ENCODE measurements around the gene PCGF3.
"Not testable (repeated sequence)": the region's sequence is repeated elsewhere in the genome, so short reads cannot be mapped to it uniquely, and the experiment has no call there.

The PCGF3 gene

GRCh38 chr4:723751-724530 is 18.3 kb downstream of the PCGF3 start:
- DNase-seq (ENCODE audit: low read depth in 2 of 2) = no peak

- DNase-seq (ENCODE audit: low read depth in 2 of 2) = no peak
Observed at GRCh38 chr4:725391-726234, 20.0 kb downstream of the PCGF3 start.

DNA sequence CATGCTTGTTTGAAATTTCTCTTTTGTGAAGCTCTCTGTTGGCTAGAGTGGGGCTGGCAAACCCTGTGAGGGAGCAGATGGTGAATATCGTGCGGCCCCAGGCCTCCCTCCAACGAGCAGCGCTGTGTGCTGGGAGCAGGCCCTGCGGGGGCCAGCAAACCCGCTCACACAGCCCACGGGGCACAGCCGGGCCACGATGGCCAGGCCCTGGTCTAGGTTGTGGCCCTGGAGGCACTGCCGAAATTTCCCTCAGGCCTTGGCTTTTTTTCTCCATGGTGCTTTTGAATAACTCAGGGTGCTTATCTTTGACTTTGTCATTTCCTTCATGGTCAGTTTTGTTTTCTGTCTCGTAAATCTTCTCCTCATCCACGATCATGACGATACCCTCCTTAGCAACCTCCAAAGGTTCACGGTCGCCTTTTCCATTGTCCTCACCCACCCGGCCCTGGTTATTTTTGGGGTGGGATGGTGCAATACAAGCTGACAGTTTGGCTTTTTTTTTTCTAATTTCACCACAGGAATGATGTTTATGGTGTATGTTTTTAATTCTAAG is 20.7 kb downstream of the PCGF3 start:
- DNase-seq (ENCODE audit: low read depth in 2 of 2) = no peak

DNA sequence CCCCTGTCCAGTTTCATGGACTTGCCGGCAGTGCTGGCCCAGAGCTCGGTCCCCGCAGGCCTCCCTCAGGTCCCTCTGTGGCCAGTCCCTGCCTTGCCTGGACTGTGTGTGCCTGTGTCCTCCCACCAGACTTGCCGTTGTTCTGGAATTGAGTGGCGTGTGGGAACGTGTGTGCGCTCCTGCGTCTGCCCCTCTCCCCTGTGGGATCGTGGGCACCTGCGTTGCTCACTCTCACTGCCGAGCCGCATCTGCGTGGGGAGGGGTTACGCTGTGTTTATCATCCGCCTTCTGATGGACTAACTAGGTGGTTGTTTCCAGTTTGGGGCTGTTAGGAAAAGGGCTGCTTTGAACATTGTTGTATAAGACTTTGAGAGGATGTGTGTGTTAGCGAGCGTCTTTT is 21.2 kb downstream of the PCGF3 start:
- no peak for DNase-seq (ENCODE audit: low read depth in 2 of 2)

DNA sequence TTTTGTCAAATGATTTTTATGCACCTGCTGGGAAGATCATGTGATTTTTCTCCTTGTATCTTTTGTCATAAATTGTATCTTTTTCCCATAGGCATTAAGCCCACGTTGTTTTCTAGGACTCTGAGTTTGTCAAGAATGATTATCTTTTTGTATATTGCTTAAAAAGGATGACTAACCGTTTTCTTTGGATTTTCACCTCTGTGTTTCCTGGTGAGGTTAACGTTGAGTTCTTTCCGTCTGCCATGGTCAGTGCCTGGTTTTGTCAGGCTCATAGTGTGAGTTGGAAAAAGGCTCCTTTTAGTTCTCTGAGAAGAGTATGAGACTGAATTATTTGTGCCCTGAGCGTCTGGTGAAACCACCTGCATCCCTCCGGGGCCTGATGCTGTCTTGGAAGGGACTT is 21.9 kb downstream of the PCGF3 start:
- no peak for DNase-seq (ENCODE audit: low read depth in 2 of 2)

- no peak for DNase-seq (ENCODE audit: low read depth in 2 of 2)
Observed at GRCh38 chr4:729336-730315, 24.0 kb downstream of the PCGF3 start.

GRCh38 chr4:730511-730910 is 24.9 kb downstream of the PCGF3 start:
- no peak for DNase-seq (ENCODE audit: low read depth in 2 of 2)

DNA sequence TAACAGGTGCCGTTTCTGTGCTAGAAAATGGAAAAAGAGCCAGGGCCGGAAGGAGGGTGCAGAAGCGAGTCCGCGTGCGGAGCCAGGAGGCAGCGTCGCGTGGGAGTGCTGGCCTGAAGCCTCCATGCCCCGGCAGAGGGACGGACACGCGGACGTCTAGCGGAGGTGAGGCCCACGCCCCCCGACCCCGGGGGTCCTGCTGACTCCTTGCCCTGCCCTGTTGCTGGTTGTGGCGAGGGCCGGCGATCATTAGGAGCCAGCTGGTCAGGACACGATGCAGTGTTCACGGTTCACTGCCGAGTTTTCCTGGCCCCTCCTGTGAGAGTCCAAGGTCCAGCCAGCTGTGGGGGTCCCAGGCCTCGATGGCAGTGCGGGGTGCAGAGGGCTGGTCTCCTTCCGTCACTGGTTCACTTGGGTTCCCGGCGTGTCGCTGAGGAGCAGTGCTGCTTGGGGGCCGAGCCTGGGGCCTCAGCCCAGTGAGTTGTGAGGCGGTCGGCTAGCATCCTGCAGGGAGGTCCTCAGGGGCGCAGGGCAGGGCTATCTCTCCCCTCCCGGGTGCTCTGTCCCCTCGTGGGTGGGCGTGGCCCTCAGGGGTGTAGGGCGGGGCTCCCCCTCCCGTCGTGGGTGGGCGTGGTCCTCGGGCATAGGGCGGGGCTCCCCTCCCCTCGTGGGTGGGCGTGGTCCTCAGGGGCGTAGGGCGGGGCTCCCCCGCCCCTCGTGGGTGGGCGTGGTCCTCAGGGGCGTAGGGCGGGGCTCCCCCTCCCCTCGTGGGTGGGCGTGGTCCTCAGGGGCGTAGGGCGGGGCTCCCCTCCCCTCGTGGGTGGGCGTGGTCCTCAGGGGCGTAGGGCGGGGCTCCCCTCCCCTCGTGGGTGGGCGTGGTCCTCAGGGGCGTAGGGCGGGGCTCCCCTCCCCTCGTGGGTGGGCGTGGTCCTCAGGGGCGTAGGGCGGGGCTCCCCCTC is 25.6 kb downstream of the PCGF3 start:
- DNase-seq (ENCODE audit: low read depth in 2 of 2) = not testable (repeated sequence)

DNA sequence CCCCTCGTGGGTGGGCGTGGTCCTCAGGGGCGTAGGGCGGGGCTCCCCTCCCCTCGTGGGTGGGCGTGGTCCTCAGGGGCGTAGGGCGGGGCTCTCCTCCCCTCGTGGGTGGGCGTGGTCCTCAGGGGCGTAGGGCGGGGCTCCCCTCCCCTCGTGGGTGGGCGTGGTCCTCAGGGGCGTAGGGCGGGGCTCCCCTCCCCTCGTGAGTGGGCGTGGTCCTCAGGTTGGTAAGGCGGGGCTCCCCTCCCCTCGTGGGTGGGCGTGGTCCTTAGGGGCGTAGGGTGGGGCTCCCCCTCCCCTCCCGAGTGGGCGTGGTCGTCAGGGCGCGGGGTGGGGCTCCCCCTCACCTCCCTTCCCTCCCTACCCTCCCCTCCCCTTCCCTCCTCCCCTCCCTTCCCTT is 26.3 kb downstream of the PCGF3 start:
- not testable (repeated sequence) for DNase-seq (ENCODE audit: low read depth in 2 of 2)

- no peak for DNase-seq (ENCODE audit: low read depth in 2 of 2)
Observed at GRCh38 chr4:732486-732885, 26.9 kb downstream of the PCGF3 start.

- no peak for DNase-seq (ENCODE audit: low read depth in 2 of 2)
Observed at GRCh38 chr4:732911-733630, 27.4 kb downstream of the PCGF3 start.

DNA sequence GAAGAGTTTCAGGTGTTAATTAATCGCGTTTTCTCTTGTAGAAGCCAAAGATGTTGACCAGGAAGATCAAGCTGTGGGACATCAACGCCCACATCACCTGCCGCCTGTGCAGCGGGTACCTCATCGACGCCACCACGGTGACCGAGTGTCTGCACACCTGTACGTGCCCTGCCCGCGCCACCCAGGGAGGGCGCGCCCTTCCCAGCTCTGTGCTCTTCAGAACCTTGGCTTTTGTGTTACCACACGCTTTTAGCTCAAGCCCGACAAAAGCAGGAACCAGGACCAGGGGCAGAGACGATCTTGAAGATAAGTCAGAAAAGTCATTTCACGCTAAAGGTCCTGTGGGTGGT is 28.0 kb downstream of the PCGF3 start:
- no peak for DNase-seq (ENCODE audit: low read depth in 2 of 2)

DNA sequence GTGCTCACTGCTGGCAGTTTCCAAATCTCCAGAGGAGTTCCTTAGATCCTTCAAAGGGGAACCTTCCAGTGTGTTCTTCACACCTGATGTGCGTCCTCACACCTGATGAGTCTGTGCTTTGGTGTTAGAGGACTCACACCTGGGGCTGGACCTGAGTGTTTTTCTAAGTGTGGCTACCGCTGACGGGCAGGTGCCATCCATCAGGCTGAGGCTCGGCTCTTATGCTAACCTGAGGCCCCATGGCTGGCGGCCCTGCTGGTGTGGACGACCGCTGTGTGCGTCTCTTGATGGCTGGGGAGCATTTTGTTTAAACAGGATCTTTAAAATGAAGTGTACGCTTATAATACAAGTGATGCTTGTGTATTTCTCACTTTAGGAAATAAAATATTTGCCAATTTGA is 28.4 kb downstream of the PCGF3 start:
- no peak for DNase-seq (ENCODE audit: low read depth in 2 of 2)

DNA sequence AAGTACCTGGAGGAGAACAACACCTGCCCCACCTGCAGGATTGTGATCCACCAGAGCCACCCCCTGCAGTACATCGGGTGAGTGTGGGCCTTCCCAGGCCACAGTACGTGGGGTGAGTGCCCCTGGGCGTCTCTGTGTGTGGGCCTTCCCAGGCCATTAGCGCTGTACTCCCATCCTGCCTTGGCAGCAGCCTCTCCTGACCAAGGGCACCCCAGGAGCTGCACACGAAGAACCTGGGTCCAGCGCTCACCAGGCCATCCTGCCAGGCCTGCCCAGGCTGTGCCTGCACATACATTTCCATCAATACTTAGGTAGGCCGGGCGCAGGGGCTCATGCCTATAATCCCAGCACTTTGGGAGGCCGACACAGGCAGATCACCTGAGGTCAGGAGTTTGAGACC is 29.3 kb downstream of the PCGF3 start:
- DNase-seq (ENCODE audit: low read depth in 2 of 2) = no peak

DNA sequence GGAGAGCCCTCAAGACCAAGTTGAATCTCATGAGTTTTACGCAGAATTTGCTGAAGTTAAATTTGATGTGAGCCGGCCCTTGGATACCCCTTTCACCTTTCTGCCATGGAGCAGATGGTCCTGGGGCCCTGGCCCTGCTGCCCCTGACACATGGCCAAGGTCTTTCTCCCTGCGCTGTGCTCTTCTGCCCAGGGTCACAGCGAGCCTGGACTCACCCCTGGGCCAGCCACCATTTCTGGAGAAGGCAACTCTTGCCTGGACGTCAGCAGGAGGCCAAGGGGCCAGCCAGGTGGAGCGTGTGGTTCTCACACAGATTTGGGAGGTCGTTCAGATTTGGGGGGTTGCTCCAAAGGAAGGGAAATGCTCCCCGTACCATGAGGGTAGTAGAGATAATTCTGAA is 30.0 kb downstream of the PCGF3 start:
- DNase-seq (ENCODE audit: low read depth in 2 of 2) = no peak

DNA sequence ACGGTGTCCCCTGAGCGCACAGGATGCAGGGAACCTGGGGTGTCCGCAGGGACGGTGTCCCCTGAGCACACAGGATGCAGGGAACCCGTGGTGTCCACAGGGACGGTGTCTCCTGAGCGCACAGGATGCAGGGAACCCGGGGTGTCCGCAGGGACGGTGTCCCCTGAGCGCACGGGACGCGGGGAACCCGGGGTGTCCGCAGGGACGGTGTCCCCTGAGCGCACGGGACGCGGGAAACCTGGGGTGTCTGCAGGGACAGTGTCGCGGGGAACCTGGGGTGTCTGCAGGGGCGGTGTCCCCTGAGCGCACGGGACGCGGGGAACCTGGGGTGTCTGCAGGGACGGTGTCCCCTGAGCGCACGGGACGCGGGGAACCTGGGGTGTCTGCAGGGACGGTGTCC is 30.9 kb downstream of the PCGF3 start:
- not testable (repeated sequence) for DNase-seq (ENCODE audit: low read depth in 2 of 2)

DNA sequence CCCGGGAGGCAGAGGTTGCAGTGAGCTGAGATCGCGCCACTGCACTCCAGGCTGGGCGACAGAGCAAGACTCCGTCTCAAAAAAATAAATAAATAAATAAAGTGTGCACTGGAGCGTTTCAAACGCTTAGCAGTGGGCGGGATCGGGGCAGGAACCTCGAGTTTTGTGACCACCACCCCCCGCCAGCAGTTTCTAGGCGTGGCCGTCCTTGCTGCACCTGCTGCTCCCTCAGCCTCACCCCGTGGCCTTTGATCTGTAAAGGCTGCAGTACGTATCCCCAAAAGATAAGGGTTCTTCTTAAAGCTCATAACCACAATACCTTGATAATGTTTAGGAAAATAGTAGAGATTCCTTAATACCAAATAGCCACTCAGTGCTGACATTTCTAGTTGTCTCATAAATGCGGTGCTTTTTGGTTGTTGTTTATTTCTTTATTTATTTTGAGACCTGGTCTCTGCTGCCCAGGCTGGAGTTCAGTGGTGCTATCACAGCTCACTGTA is 33.2 kb downstream of the PCGF3 start:
- DNase-seq (ENCODE audit: low read depth in 2 of 2) = no peak

- DNase-seq (ENCODE audit: low read depth in 2 of 2) = no peak
Observed at GRCh38 chr4:739569-739968, 33.9 kb downstream of the PCGF3 start.

GRCh38 chr4:740011-740410 is 34.4 kb downstream of the PCGF3 start:
- no peak for DNase-seq (ENCODE audit: low read depth in 2 of 2)

Data from stimulated activated CD8-positive, alpha-beta memory T cell treated with anti-CD3 and anti-CD28 coated beads, Interleukin-15, amount 100 ng/mL, for 48 hours (primary cell).